SK-N-MC (cell line): ENCODE data around the gene ING3.

Experiments
- EZH2 ChIP-seq: fragments of 200-600 bp; sonication (generic); IDR thresholded peaks from one replicate; pipeline ENCODE4 v1.6.1; 2017; ENCODE audit warnings: antibody characterized with exemption
- FOXP2 ChIP-seq: optimal IDR thresholded peaks from 2 replicates; pipeline ENCODE3; 2011; ENCODE audit warnings: mild to moderate bottlenecking, moderate library complexity; ENCODE audit not compliant: insufficient read depth; ENCODE audit errors: extremely low read length, control extremely low read depth
- POLR2AphosphoS5 ChIP-seq: IDR thresholded peaks from 2 replicates; pipeline ENCODE4 v1.6.1; 2012; ENCODE audit warnings: mild to moderate bottlenecking, low read depth, low read length, borderline replicate concordance

- TF ChIP-seq POLR2AphosphoS5, result no peak
- no peak for TF ChIP-seq EZH2
- no peak for TF ChIP-seq FOXP2
Observed at GRCh38 chr7:120998520-120998919, 47.9 kb downstream of the ING3 start.
